HCEC 1CT (cell line): ENCODE results near the gene SNX10.
A peak's percentile ranks its signal among the peaks of the same experiment; 100 is the strongest.

ENCODE experiments used
- DNase-seq: peaks from one replicate; pipeline ENCODE4 v3.0.0-alpha.2; 2017

The SNX10 gene

GRCh38 chr7:26298472-26299058 lies 6.9 kb downstream of the SNX10 start:
- no peak for DNase-seq

GRCh38 chr7:26305090-26305868 lies 13.6 kb downstream of the SNX10 start:
- DNase-seq, result no peak

GRCh38 chr7:26305869-26306665 lies 14.4 kb downstream of the SNX10 start:
- no peak for DNase-seq

- no peak for DNase-seq
Measured at GRCh38 chr7:26306790-26307189, 15.1 kb downstream of the SNX10 start.

- peak; percentile 57 for DNase-seq
Measured at GRCh38 chr7:26307226-26307625, 15.6 kb downstream of the SNX10 start.

GRCh38 chr7:26307791-26308190 lies 16.1 kb downstream of the SNX10 start:
- DNase-seq, result no peak

GRCh38 chr7:26308551-26308950 lies 16.9 kb downstream of the SNX10 start:
- no peak for DNase-seq

- DNase-seq, result no peak
Measured at GRCh38 chr7:26309089-26309488, 17.4 kb downstream of the SNX10 start.

GRCh38 chr7:26311798-26312197 lies 20.1 kb downstream of the SNX10 start:
- DNase-seq, result no peak

- no peak for DNase-seq
Measured at GRCh38 chr7:26317211-26317610, 25.5 kb downstream of the SNX10 start.

GRCh38 chr7:26318921-26319320 lies 27.3 kb downstream of the SNX10 start:
- DNase-seq, result no peak

- DNase-seq, result no peak
Measured at GRCh38 chr7:26319636-26320035, 28.0 kb downstream of the SNX10 start.

GRCh38 chr7:26320878-26321277 lies 29.2 kb downstream of the SNX10 start:
- DNase-seq, result no peak

- DNase-seq, result peak; percentile 21
Measured at GRCh38 chr7:26321435-26321834, 29.8 kb downstream of the SNX10 start.

- peak; percentile 20 for DNase-seq
Measured at GRCh38 chr7:26326211-26326610, 34.5 kb downstream of the SNX10 start.

GRCh38 chr7:26328498-26329390 lies 37.1 kb downstream of the SNX10 start:
- no peak for DNase-seq

GRCh38 chr7:26329520-26330255 lies 38.0 kb downstream of the SNX10 start:
- DNase-seq, result no peak

- no peak for DNase-seq
Measured at GRCh38 chr7:26331113-26331512, 39.5 kb downstream of the SNX10 start.

- DNase-seq, result no peak
Measured at GRCh38 chr7:26331789-26332188, 40.1 kb downstream of the SNX10 start.

- DNase-seq, result no peak
Measured at GRCh38 chr7:26332698-26333097, 41.0 kb downstream of the SNX10 start.

GRCh38 chr7:26334166-26334859 lies 42.7 kb downstream of the SNX10 start:
- DNase-seq, result no peak
